GM21717 (cell line): ENCODE data around the gene ZMYND11.

Experiments used
- ATAC-seq: cut with Tn5 transposase; IDR thresholded peaks from one replicate; pipeline ENCODE4 v1.9.1; 2021; ENCODE audit warnings: mild to moderate bottlenecking, moderate library complexity; ENCODE audit not compliant: unreplicated experiment

Gene ZMYND11

DNA sequence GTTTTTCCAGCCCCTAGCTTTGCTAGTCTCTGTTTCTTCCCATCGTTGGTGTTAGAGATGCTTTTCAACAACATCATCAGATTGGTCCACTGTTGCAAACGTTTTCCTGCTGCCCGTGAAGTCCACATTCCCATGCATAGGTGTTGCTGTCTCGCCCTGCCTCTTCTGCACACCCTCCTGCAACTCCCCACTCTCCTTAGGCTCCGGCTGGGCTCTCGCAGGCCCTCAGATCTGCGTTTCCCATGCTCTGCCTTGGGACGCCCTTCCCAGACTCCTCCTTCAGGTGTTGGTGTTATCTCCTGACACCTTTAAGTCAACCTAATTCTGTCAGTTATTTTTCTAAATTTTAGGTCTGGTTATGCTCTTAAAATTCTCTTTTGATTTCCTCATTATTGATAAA lies 55.0 kb downstream of the ZMYND11 start:
- no peak for ATAC-seq

DNA sequence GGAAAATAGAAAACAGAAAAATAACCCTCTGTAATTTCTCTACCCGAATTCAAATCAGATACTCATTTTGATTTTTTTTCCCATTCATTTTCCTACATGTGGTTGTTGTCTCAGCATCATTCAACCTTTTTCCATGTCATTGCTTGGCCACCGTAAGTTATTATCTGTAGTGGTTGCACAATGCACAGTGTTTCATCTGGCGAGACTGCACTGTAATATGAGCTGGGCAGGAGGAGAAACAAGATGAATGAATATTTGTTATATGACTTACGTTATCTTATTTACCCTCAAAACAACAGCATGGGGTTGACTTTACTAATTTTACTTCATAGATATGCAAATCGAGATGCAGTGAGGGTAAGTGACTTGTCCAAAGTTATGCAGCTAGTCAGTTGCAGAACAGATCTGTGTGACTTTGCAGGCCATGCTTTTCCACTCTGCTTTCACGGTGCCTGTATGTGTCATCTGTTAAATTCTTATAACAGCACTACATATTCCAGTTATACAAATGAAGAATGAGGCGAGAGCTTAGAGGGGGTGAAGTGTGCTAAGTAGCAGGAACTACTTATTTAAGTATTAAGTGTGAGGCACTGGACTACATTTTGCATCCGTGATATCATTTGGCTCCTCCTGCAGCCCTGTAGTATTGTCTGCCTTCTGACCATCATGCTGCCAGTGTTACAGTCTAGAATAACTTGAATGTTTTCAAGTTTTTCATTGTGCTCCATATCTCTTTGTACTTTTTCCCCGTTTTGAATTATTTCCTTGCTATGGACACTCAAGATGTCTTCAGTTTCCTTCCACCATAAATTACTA lies 56.7 kb downstream of the ZMYND11 start:
- no peak for ATAC-seq

DNA sequence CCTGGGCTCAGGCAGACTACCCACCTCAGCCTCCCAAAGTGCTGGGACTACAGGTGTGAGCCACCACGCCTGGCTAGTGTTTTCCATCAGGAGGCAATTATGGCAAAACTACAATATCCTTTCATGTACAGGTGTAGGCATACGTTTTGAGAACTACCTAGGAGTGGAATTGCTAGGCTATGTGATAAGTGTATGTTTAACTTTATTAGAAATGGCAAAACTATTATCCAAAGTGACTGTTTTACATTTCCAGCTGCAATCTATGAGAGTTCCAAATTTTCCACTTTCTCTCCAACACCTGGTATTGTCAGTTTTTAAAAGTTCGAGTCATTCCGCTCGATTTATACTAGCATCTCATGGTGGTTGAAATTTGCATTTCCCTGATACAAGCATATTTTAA lies 59.0 kb downstream of the ZMYND11 start:
- no peak for ATAC-seq

DNA sequence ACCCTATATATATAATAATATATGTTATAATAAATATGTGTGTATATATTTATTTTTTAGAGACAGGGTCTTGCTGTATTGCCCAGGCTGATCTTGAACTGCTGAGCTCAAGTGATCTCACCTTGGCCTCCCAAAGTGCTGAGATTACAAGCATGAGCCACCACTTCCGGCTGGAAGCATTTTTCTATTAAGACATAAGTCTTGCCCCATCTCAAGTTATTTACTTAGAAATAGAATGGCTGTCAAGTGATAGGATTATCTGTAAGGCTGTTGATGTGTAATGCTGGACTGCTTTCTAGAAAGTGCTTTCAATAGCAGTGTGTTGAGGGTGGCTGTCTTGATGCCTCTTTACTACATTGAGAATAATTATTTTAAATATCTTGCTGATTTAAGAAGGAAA lies 65.2 kb downstream of the ZMYND11 start:
- ATAC-seq: no peak

DNA sequence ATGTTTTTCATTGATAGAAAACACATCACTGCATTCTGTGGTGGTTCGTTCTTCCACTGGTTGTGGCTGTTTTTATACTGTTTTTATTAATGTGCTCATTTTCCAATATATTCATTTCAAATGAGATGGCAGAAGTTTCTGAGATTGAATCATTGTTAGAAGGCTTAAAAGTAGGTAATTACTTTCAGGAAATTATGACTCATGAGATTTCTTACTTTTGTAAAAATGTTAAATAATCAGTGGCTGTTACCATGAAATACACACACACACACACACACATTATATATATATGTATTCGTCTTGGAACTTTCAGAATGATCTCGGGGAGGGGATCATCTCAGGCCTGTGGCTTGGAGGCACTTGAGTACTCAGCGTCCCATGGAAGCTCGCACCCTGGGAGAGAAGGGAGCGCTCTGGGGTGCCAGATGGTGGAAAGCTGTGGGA lies 66.1 kb downstream of the ZMYND11 start:
- ATAC-seq: no peak

DNA sequence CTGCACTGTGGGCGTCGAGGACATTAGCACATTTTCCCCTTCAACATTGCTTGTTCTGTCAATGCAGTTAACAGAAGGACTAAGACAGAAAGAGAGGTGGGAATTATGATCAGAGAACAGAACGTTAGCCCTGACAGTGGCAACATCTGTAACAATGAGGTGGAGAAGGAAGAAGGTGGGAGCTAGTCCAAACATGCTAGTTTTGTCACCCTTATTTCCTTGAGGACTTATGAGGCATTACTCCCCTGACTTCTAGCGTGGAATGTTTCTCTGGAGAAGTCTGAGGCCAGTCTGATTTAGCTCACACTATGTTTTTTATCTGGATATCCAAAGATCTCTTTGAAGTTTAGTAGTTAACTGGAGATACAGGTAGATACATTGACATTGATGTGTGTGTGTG lies 73.4 kb downstream of the ZMYND11 start:
- no peak for ATAC-seq

DNA sequence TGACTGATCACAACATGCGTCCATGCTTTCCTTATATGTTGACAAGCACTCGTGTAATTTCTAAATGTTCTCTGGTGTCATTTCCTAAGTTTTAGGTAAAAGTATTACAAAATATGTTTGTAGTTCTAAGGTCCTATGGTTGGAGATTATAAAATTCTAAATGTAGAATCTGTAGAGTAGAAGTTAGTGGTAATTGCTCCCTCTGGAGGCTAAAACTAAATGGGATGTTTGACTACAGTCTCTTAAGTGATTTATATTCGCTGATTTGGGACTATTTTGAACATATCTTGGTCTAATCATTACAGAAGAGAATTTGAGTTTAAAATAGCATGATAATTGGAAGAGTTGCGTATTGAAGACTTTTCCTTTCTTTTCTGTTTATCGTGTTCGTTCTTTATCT lies 74.1 kb downstream of the ZMYND11 start:
- no peak for ATAC-seq

DNA sequence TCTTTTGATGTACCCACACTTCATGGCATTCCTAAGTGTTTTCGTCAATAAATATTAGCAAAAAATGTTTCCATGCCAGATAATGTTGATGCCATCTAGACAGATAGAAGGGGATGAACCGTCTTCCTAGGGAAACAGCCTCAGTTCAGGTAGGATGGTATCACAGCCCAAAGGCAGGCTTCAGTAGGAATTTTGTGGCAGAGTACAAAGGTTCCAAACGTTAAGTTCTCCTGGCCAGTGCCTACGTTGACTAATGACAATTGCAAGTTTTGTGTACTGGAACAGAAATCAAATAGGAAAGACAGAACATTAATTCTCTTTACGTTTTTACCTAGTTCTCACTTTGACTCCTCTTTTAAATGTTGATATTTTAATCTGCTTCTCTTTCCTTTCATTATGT lies 75.0 kb downstream of the ZMYND11 start:
- no peak for ATAC-seq

DNA sequence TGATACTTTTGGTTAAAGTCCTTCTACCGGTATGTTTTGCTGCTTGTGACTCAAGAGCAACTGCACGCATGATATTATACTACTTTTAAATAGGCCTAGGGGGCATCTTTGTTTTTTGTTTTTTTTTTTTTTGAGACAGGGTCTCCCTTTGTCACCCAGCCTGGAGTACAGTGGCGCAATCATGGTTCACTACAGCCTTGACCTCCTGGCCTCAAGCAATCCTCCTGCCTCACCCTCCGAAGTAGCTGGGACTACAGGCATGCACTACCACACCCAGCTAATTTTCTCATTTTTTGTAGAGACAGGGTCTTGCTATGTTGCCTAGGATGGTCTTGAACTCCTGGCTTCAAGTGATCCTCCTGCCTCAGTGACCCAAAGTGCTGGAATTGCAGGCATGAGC lies 80.2 kb downstream of the ZMYND11 start:
- no peak for ATAC-seq

DNA sequence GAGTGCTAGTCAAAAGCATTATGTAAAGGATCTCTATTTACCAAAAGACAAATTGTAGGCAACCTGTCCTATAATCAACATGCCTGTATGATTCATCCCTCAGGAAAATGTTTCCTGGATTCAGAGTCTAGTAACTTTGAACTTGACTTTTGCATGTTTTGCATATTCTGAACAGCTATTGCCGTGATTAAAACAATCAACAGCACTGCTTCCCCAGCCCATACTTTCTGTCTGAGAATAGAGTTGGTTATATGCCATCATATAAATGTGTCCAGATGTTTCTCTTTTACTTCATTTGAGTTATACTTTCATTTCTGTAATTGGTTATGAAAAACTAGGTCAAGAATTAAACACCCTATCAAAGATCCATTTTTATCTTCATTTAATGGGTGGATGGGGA lies 83.5 kb downstream of the ZMYND11 start:
- ATAC-seq: no peak

DNA sequence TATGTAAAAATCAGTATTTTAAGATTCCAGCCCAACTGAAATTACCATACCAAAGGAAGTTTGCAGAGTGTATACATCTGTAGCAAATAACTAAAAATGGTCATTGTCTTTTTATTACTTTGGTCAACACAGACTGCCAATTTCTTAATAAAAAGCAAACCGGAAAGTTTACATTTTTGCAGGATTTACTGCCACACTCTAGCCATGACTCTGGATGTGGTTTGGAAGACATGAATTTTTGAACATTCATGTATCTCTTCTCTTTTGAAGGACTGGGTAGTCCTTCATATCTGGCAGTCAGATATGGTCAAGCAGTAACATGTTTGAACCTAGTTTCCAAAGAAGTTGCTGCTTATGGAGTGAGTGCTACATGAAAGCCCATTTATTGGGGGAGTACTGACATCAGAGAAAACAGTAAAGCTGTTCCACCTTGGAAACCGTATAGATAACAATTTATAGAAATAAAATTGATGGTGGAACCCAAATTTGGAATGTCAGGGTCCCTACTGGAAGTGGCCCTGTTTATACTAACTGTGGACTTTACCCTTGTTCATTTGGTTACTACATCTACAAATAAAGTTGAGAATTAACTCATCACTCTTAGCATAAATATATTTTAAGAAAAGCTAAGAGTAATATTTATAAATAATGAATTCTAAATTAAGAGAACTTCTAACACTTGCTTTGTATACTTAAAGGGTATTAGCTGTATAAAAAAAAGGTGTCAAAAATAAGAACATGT lies 84.6 kb downstream of the ZMYND11 start:
- no peak for ATAC-seq

DNA sequence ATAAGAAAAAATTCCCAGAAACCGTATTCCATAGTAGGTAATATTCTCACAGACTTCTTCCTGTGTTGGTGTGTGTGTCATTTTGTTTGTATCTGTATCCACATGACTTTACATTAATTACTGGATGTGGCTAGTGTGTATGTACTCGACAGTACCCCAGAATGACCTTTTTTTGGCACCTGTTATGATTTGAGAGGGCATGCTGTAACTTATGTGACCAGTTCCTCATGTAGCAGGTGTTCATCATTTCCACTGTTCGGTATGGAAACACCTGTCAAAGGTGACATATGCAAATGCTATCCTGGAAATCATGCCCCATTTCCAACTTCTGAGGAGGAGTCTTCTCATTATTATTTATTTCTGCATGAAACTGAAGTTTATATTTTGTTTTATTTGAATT lies 89.3 kb downstream of the ZMYND11 start:
- ATAC-seq: no peak

DNA sequence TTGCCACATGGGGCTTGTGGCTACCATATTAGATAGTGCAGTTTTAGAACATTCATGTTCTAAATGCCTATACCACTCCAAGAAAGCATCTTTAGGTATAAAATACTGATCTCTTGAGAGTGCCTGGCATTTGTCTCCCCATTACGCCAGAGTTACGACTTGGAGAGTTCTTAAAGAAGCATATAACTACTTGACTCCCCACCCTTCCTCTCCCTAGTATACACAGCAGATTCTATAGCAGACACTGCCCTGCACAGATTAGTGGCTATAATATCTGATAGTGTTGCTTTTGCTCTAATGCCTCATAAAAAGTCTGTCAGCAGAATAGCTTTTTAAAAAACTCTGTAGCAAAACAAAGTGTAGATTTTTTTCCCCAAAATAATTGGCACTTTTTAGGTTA lies 90.8 kb downstream of the ZMYND11 start:
- ATAC-seq: no peak

DNA sequence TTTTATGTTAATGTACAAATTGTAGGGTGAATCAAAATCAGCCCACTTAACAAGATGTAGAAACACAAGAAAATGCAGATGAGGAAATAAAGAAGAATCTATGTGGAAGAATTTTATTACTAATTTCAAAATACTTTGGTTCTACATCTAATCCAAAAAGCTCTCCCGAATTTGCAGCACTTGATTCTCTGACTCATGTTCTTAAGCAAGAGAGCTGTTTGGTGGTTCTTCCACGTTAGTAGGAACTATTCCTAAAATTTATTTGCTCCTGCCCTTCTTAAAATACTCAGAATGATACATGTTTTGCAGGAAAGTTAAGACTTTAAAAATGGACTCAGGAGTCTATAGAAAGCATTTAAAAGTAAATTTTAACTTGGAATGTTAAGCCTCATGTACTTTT lies 91.8 kb downstream of the ZMYND11 start:
- ATAC-seq: no peak

DNA sequence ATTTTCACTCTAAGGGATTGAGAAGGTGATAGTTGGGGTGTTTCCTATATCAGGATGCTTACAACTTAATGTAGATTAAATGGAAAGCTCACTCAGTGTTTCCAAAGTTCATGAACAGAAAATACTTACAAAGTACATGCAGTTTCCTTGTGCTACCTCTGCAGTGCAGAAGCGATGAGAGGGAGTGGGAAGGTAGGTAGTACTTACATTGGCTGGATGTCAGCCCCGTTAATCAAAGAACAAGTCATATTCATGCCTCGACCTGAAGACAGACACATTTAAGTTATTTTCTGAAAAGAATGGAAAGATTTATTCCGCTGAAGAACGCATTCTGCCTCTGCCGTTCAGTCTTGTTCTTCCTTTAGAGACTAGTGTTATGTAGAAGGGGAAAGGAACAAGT lies 93.1 kb downstream of the ZMYND11 start:
- ATAC-seq: no peak

DNA sequence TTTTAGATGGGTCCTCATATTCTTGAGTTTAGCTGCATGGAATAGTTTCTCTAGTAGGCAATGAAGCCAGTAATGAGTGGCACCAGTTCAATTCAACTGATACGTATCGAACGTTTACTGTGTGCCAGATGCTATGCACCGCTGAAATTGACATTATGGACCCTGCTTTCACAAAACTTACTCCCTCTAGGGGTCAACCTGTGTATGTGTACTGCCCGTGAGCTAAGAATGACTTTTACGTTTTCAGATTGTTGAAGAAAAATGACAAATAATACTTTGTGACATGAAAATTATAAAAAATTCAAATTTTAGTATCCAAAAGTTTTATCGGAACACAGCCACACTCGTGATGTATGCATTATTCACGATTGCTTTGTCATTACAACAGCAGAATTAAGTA lies 95.5 kb downstream of the ZMYND11 start:
- ATAC-seq: no peak

DNA sequence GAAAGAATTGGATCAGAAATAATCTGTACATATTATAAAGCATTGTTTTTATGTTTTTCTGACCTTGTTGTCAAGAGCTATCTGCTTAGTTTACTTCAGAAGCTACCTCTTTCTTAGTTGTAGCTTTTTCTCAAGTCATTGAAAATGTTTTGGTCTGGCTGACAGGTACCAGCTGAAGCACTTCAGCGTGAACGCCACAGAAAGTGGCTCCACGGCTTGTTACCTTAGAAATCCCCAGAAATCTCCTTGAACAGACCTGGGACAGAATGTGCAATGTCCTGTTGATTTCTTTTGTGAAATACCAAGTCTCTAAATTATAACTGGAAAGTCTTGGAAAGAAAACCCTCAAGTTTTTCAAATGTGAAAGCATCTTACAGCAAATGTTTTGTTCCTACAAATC lies 96.8 kb downstream of the ZMYND11 start:
- ATAC-seq: no peak

DNA sequence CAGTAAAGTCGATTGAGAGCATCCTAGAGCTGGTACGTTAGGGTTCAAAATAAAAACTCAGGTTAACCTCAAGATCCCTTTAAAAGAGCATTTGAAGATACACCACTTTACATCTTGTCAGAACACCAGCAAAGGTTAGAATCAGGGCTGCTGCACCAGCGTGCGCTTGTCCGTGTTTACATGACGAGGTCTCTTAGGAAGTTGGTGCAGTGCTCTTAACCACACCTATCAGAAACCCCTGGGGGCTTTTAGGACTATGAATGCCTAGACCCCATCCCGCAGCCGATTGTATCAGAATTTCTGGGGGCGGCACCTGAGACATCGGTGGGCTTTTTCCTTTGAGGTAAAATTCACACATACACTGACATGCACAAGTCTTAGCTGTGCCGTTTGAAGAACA lies 97.6 kb downstream of the ZMYND11 start:
- no peak for ATAC-seq

DNA sequence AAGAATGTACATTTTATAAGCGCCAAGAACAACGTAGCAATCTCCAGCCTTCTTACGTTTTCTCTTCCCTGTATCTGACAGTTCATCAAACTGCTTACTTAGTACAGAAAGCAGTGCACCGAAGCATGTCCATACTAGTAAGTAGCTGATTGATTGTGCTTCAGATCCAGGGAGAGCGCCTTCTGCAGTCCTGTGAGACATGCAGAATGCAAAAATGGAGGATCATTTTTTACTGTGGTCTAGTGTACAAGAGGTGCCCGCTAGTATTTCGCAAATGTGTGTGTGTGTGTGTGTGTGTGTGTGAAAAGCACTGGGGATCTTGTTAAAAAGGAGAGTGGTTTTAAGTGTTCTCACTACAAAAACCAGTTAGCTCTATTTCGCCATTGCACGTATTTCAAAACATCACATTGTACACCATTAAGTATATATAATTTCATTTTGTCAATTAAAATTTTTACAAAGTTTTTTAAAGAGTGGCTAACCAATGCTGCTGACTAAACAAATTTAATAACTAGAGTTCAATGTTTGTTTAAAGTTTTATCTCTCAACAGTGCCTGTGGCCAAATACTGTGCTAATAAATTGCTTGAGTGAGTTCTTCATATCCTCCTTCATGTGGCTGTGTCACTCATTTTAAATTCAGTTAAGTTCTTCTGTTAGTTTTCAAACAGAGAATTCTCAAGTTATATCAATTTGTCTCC lies 99.6 kb downstream of the ZMYND11 start:
- no peak for ATAC-seq

DNA sequence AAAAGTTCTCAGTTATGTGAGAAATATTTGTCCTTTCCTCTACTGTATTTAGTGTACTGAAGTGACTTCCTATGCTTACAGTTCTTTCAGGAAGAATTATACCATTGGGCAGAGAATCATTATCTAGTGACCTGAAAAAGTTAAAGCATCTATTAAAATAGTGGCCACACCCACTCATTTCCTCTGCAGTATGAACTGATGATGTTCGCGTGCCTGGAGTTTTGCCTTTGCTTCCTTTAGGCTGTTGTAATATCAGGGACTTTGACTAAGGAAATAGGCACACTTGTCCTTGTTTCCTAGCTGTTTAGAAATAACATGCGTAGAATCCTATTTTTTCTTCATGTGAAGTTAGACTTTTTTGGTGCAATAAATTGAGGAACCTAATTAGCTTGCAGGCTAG lies 100.7 kb downstream of the ZMYND11 start:
- no peak for ATAC-seq

DNA sequence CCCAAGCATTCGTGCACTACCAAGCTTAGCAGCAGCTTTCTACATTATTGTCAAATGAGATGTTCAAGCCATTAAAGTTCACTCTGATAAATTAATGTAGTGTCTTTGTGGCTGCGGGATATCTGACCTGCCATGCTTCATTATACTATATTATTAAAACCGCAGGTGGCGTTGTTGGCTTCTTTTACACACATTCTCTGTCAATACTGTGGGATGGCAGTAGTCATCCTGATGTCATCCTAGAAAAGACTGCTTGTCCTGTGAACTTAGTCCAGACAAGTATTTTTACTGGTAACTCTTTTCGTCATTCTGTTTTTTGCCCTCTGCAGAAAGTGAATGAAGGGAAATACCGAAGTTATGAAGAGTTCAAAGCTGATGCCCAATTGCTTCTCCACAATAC lies 103.9 kb downstream of the ZMYND11 start:
- ATAC-seq: no peak

DNA sequence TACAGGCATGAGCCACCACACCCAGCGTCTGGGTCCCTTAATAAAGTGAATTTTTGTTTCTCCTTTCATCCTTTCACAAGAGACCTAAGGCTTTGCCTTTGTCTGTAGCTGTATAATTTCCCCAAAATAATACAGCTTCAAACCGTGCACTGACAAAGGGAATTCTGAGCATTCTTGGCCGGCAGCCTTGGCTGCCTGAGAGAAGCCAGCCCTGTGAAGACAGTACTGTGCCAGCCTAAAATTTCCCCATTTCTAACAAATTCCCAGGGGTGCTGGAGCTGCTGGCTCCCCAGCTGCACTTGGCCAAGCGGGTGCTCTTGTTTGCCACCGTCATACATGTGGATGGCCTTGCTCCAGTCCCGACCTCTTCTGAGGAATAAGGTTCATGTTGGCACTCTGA lies 106.2 kb downstream of the ZMYND11 start:
- ATAC-seq: no peak
